HG03378 (cell line): ENCODE data around the gene NSF.
"Not testable (repeated sequence)": the region's sequence is repeated elsewhere in the genome, so short reads cannot be mapped to it uniquely, and the experiment has no call there.

ENCODE experiments used
- ATAC-seq: cut with Tn5 transposase; IDR thresholded peaks from one replicate; pipeline ENCODE4 v1.9.1; 2021; ENCODE audit warnings: mild to moderate bottlenecking, moderate library complexity; ENCODE audit not compliant: unreplicated experiment

The NSF gene

DNA sequence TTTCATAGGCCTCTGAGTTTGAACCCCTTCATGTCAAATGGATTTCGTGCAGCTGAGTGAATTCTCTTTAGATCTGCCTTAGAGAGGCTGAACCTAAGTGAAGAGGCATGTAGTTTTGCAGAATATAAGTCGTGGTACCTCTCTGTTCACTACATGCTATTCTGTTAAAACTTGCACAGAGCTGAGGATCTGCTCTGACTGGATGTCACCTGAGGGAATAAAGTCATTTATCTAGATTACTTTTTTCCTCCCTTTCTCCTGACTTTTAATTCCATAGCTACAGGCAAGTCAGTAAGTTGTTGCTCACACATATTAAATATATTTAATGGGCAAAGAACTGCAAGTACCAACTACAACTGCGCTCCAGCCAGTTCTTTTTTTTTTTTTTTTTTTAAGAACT, 163.3 kb downstream of the NSF start:
- no peak for ATAC-seq

DNA sequence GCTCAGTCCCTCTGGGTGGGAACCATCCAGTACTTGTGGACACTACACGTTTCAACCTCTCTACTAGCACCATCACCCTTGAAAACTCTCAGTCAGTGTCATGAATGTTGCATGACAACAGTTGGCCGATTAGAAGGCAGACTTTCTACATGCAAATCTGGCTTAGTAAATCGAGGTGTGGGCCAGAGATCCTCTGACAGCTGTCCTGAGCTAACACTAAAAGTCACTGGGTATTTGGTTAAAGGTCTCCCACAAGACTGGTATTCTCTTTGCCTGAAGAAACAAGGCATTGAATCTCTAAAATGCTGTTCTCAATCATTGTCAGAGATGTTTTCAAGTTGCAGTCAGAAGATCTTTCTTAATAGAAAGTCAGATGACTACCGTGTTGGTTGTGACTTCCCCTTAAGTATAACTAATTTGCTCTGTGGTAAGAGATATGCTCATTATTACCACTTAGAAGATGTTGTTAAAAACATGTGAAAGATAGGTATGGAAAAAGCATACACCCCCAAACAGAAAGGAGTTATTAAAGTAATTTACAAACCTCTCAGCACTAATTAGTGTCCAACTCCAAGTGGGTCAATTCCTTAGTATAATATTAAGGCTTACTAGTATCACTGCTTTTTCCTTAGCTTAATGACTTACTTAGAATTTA, 165.7 kb downstream of the NSF start:
- ATAC-seq = no peak

DNA sequence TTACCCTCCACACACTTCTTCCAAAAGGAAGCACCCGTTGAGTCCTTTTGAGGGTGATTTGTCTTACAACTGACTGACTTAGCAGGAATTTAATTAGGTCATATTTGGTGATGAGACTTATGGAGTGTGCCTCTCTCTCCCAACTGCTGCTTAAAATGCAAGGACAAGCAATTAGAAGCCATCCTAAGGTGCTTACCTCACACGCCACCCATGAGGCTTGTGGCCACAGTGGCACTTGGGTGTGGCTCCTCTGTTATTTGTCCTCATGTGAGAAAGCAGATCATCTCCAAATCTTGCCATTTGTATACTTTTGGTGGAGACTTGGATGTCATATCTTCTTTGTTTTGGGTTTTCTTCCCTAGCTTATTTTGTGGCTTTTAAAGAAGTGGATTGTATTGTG, 166.4 kb downstream of the NSF start:
- ATAC-seq = no peak

DNA sequence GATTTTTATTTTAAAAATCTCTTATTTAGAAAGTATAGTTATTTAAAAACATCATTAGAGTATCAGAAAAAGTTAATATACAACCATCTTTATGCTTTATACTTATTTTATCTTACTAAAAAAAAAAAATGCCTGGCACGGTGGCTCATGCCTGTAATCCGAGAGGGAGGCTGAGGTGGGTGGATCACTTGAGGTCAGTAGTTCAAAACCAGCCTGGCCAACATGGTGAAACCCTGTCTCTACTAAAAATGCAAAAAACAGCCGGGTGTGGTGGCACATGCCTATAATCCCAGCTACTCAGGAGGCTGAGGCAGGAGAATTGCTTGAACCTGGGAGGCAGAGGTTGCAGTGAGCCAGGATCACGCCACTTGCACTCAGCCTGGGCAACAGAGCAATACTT, 167.1 kb downstream of the NSF start:
- ATAC-seq = not testable (repeated sequence)

DNA sequence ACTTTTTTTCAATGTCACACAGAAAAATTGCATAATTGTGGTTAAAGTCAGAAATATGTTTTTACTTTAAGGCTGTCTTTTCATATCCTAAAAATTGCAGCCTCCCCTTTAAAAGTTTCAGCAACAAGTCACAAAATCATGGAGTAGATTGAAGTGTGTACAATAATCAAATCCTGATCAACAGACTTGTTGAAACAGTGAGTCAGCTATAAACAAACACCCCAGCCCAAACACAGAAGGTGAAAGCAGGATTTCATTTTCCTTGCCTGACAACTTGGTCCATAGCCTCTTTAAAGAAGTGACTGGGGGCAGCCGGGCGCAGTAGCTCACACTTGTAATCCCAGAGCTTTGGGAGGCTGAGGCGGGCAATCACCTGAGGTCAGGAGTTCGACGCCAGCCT, 168.1 kb downstream of the NSF start:
- ATAC-seq = no peak

DNA sequence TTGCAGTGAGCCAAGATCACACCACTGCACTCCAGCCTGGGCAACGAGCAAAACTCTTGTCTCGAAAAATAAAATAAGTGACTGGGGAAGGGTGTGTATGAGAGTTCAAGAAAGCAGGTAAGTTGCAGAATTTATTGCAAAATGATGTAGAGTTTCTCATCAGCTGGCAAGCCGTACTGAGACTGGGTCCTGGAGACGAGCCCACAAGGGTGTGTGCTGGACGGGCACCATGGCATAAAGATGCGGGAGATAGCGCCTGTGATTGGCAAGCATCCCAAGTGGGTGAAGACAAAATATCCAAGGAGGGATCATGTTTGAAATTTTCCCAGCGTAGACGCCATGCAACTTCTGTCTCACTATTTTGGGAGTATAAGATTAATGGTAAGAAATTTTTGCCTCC, 168.7 kb downstream of the NSF start:
- no peak for ATAC-seq

DNA sequence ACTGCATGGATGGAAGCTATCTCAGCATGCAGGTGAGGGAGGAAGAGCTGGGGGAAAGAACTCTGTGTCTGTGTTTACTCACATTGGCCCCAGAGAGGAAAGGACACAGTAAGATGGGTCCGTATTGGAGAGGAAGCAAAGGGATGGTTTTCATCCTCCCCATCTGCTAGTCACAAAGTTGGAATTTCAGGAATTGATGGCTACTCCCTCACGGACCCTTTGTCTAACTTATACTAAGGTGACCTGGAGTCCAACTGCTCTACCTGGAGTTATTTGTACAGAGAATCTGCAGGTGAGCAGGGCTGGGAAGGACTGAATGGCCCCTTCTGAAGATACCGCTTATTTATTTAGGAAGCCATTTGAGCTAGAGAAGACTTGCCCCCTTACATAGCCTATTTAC, 172.9 kb downstream of the NSF start:
- no peak for ATAC-seq

DNA sequence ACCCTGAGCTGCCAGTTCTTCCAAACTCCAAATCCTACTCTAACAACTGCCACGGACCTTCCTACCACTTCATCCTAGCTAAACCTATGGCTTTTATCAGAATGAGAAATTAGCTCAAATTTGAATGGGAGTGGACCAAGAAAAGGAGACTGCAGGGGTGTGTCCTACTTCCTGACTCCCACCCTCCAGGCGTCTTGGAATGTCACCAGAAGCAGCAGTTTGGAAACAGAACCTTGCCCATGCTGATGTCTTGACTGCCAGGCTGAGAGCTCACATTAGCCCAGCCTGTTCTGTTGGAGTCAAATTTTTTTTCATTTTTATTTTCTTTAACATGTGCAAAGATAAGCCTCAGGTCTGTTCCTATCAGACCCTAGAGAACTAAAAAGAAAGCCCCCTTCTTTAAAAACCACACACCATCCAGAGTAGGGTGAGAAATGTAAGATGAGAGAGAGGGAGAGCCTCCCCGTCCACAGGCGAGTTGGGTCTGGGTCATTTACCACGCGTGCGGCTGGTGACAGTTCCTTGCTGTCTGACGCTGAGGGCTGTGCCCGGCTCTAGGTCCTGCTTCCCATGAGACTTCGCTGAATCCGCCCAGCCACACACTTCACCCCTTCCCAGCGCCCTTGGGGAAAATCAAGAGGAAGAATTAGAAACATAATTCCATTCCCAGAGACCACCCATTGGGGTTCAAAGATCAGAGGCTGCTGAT, 173.7 kb downstream of the NSF start:
- ATAC-seq = no peak

DNA sequence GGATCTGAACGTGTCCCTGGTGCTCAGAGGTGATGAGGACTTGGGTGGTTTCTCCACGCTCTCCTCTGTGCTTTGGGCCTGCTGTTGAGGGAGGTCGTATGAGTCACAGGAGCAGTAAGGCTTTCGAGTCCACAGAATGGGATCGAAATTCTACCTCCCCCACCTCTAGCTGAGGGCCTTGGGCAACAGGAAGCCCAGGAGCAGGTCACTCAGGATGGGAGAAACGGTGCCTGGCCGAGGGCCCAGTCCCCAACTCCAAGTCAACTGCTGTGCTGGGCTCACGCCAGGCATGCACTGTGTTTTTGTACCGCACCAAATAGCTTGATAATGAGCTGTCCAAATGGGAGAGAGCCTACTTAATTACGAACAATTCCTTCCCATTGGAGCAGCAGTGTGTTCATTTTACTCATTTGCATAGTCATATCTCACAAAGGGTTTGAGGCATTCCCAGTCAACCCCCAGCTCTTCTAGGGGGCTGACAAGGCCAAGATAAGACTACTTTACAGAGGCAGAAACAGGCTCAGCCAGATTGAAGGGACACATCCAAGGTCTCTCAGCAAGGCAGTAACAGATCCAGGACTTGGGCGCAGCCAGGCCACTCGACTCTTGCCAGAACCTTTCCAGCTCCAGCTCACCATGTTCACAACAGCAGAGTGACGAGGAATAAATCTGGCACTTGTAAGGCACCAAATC, 174.4 kb downstream of the NSF start:
- no peak for ATAC-seq

DNA sequence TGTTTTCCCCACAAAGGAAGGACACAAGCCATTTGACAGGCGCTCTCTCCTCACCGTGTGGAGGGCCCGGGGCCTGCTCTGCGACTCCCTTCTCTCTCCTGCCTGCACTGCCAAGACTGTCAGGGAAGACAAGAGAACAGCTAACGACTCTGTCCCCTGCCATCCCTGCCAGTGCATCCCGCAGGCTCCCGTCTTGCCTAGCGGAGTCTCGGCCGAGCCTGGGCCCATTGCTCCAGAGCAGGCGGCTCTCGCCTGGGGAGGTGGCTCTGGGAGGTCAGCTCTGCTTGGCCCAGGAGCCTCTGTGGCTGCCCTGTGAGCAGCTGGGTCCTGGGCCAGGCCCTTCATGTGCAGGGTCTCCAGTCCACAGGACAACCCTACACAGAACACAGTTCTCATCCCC, 175.0 kb downstream of the NSF start:
- ATAC-seq = no peak

DNA sequence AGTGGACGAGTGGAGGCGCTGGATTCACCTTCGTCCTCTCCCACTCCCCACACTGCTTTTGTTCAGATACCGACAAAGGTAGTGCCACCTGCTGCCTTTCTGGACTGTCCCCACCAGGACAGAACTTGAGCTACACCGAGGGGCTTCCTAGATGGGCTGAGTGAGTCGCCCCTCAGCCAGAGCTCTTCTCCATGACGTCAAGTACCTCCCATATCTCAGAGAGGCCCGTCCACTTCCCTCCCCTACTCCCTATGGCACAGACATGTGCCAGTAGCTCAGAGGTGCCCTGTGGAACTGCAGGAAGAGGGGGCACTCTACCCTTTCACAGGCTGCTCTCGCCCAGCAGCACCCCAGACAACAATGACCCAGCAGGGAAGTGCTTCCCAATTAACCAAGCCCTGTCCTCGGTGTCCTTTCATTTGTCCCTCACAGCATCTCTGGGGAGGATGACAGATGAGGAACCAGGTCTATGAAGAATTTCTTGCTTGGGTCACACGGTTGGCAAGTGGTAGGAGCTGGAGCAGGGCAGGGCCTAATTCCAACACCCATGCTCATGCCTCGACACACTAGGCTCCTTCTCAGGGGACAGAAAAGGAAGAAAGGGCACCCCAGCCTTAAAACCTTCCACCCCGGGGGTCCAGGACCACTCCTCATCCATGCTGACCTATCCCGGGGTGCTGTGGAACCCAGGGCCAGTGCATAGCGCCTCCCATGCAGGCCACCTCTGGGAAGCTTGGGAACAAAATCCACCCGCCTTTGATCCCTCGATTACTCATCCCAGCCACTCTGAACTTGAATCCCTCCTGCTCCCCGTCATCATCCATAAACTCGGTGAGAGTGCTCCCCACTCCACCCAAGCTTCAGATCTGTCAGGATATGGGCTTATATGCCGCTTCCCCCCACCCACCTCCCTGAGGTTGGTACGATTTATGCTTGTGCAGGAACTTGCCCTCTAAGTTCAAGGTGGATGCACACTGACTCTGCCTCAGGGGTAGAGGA, 176.3 kb downstream of the NSF start:
- ATAC-seq = no peak

DNA sequence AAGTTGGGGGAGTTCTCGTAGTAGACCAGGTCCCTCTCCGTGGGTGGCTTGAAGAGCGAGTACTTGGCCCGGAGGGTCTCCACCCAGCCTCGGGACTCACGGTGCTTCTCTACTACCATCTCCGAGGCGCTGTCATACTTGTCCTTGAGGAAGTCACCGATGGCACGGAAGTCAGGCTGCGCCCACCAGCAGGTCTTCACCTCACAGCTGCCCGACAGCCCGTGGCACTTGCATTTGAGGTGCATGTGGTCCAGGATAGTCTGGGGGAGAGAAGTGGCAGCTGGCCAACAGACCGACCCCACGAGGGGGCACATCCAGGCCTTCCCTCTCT, 178.0 kb downstream of the NSF start:
- no peak for ATAC-seq

DNA sequence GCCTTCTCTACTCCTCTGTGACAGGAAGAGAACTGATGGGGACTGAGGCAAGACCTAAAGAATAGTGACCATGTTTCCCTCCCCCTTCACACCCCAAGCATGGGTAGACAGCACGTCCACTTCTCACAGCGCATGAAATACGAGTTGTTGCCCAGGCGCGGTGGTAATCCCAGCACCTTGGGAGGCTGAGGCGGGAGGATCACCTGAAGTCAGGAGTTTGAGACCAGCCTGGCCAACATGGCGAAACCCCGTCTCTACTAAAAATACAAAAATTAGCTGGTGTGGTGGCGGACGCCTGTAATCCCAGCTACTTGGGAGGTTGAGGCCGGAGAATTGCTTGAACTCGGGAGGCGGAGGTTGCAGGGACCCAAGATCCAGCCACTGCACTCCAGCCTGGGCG, 178.4 kb downstream of the NSF start:
- not testable (repeated sequence) for ATAC-seq

DNA sequence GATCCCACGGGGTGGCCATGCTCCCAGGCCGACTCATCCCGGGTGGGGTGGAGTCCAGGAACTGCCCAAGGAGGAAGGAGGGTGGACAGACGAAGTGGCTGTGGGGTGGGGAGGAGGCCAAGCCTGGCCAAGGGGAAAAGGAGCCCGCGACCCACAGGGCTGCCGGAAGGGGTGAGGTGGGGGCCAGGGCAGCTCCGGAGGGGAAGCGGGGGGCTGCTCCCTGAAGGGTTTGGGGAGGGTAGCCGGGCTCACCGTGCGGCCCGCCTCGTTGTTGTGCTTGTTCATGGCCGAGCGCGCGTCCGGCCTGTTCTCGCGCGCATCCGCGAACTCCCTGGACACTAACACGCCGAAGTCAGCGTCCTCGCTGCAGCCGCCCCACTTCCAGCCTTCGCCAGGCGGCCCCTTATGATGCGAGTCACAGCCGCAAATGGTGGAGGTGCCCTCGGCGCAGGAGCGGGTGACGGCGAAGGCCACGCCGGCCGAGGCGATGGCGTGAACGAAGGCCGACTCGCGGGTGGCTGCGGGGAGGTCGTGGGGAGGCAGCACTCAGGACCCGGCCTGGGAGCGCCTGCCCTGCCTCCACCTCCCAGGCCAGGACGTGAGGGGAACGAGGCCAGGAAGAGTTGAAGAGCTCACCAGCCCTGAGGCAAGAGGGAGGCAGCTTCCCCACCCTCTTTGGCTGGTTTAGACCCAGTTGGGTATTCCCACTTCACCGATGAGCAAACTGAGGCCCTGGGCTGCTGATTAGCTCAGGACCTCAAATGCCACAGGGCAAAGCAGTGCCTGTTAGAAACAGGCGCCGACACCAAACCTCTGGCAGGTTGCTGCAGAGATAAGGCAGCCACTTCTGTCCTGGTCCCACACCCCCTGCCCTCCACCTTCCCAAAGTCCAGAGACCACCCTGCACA, 179.3 kb downstream of the NSF start:
- no peak for ATAC-seq

DNA sequence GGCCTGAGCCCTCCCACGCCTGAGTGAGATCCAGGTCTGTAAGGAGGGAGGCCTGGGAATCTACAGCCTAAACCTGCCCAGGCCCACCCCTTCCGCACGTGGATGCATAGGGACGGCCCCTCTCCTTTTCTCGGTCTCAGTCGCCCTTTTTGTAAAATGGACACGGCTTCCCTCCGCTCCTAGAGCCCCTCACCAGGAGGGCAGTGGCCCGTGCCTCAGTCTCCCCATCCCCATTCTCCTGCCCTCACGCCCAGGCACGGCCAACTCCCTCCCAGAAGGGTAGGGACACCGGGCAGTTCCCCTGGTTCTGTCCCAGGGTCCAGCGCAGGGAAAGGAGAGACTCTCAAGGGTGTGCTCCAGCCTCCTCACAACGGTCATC, 180.0 kb downstream of the NSF start:
- ATAC-seq = no peak

DNA sequence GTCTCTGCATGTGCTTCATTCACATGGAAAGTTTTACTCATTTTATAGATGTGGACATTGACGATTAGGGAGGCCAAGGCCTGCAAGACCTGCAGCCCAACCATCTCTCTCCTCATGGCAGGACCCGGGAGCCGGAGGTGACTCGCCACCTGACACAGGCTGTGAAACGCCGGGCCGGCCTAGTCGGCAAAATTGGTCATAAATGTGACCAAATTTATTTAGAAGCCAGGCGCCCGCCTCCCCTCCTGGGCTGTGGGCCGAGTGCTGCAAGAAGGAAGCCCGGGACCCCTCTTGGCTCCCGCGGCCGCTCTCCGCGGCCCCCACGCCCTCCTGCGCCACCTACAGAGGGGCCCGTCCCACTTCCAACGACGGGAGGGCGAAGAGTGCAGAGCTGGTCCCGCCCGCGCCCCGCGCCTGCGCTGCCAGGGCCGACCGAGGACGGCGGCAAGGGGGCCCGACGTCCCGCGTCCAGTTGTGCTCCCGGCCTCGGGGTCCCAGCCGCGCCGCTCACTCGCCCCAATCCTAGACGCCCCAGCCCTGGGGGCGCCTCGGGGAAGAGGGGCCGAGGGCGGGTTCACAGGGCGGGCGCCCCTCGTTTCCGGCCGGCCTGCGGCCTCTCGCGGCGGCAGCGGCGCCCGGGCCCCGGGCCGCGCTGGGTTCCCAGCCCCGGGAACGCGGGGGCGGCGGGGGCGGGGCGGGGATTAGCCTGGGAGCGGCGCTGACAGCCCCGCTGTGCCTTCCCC, 180.5 kb downstream of the NSF start:
- ATAC-seq = no peak

DNA sequence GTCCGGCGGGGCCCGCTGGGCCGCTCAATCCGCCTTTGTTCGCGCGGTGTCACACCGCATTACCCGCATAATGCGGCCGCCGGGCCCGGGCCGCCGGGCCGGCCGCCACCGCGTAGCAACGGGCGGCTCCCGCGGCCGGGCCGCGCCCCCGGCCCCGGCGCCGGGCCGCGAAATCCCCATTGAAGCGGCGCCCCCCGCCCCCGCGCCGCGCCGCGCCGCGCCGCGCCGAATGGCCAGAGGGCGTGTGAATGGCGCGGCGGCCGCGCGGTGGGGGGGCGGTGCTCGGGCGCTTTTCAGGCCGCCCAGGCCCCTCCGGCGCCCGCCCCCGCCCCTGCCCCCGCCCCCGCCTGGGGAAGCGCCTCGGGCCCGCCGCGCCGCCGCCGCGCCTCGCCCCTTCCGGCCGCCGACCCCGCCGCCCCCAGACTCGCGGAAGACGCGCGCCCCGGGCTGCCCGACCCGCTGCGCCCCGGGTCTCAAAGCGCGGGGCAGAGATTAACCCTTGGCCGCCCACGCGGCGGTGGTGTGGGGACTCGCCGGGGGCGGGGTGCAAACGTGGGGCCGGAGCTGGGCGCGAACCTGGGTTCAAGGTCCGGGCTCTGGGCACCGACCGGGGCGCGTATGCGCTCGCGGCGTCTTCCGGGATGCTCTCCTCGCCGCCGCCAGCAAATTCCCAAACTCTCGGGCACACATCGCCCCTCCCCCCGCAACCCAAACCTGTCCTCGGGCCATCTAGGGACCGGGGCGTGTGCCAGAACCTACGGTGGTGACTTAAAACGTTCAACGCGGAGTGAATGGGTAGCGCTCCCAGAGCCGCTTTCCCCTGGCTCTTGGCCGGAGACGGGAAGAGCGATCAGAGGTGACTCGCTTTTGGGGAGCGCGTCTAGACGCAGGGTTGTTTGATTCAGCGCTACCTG, 181.3 kb downstream of the NSF start:
- no peak for ATAC-seq

DNA sequence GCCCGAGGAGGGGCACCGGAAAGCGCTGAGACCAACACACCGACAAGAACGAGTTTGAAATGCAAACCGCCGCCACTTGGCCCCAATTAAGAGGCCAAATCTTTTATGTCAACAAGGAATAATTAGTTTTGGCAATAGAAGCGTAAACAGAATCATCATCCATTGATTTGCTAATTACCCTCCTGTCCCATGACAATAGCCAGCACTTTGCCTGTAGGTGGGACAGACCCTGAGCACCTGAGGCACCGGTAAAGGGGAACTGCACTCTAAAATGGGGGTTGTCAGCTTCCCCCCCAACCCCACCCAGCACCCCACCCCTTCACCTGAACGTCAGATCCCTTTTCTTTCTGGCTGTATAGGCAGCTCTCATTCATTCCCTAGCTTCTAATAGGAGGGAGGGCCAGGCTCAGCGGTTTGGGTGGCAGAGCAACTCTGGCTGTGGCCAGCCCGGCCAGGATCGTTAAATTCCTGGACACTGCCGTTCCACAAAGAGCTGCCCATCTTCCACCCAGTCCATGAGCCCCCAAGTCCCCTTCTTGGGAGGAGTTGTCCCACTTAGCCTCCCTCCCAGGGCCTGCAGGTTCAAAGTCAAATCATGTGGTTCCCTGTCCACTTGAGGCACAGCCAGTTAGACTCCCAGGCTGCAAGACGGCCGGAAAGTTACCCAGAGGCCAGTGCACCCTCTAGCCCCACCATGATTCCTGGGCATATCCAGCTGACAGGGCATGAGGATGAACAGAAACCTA, 182.2 kb downstream of the NSF start:
- ATAC-seq = no peak
